CD4-positive, alpha-beta T cell treated with Interleukin-21 for 1 hour (primary cell): ENCODE measurements around the gene S1PR3.

ENCODE experiments used
- DNase-seq: peaks from one replicate; pipeline ENCODE4 v3.0.0-alpha.2; 2020

Gene S1PR3

DNA sequence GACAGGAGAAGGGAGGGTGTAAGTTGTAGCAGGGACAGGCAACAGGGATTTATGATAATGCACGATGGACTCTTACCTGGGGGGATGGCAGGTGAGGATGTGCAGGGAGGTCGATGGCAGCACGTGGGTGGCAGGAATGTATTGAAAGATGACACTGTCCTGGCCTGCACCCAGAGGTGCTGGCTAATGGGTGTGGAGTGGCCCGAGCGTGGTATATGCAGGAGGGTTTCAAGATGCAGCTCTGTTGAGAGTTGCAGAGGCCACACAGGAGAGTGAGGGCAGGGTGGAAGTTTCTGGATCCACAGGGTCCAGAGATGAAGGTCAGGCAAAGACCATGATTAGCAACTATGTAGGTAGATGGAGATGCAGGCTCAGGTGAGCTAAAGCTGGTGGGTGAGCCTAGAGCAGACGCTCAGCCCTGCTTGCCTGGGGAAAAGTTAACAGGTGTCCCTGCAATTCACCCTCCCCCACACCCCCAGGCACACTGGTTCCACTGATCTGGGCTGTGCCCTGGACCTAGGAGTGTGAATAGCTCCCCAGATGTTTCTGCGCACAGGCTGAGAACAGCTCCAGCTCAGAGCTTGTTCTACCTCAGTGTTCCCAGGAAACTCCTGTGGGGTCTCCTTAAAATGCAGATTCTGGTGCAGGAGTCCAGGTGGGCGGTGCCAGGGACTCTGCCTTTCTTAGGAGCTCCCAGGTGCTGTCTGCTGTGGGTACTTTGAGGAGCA is 21.5 kb upstream of the S1PR3 start:
- DNase-seq = no peak

DNA sequence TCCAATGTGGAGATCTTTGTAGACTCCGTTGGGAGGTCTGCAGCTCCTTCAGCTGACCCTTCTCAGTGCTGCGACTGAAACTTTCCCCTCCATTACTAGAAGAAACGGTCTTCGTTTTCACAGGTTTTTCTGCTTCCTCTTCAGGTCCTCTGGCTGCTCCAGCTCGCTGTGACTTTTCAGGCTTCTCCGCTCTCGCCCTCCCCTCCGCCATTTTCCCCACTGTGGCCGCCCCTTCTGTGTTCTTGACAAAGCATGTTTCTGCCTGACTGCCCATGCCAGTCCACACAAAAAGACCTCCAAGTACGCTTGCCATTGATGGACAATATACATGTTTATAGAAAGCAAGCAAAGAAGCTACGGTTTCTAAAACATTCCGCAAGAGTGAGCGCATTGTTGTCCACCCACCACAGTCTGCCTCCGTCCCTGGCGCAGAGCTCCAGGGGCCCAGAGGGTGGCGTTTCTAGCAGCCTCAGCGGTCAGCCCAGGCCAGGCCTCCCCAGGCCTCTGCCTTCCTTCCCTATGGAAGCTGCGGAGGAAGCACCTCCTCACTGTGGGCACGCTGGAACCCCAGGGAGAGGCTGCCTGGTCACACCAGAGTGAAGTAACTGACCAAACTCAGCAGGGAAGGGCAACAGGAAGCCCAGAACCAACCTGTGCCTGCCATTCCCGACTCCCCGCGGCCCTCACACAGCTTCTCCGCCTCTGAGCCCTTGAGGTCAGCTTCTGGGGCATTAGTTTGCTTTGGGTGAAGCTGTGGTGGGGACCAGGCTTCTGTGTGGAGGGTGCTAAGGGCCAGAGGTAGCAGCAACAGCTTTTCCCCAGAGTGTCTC is 19.9 kb upstream of the S1PR3 start:
- no peak for DNase-seq

- DNase-seq = no peak
Measured at GRCh38 chr9:88972401-88972800, 18.9 kb upstream of the S1PR3 start.

DNA sequence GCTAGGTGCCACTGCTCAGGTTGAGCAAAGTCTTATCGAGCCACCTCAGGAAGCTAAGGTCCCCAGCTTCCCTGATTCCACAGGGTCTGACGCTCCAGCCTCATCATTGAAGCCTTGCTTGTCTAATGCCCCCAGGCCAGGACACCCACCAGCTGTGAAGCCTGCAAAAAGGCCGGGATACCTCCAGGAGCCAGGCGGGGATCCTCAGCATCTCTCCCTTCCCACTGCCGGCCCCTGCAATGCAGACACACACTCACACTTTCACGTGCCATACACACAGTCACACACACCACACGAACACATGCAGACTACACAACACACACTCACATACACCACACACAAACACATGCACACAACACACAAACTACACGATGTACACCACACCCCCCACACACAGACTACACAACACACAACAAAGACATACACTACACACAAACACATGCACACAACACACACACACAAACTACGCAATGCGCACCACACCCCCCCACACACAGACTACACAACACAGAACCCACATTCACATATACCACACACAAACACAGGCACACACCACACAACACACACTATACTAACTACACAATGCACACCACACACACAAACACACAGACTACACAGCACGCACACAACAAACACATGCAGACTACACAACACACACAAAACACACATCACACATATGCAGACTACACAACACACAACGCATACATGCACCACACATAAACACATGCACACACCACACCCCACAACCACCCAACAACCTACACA is 17.8 kb upstream of the S1PR3 start:
- no peak for DNase-seq

- no peak for DNase-seq
Measured at GRCh38 chr9:88974641-88975040, 16.6 kb upstream of the S1PR3 start.

DNA sequence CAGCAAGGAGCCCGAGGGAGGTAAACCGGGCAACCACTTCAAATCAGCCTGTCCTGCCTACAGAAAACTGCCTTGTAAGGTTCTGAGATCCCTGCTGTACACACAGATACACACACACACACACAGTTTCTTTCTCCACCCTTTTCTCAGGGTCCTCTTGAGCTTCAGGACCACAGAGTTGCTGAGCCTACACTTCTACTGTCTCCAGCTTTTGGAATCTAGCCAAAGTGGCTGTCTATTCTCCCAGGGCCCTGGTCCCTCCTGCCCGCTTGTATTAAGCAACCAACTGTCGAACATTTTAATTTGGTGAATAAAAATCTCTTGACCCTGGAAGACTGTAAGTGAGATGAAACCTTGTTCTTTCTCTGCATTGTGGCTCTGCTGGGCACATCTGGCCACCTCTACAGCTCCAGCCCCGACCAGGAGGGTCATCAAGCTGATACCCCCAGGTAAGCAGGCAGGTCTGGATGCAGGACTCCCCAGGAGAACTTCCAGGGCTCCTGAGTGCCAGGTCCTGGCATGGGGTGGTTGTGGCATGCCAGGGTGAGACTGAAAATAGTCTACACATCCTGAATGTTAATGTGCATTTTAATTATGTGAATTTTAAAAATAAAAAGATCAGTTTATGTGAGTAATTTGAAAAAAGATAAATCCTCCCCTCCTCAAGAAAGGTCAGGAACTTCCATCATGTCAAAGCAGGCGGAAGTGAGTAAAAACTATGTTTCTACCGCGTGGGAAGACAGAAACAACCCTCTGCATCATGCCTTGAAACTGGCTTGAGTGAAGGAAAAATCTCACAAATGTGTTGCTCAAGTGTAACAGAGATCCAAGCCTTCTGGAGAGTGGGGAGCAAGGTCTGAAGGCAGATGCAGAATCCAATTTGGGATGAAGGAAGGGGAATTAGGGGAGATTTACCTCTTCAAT is 15.0 kb upstream of the S1PR3 start:
- no peak for DNase-seq

GRCh38 chr9:88976890-88977257 is 14.4 kb upstream of the S1PR3 start:
- DNase-seq = no peak

DNA sequence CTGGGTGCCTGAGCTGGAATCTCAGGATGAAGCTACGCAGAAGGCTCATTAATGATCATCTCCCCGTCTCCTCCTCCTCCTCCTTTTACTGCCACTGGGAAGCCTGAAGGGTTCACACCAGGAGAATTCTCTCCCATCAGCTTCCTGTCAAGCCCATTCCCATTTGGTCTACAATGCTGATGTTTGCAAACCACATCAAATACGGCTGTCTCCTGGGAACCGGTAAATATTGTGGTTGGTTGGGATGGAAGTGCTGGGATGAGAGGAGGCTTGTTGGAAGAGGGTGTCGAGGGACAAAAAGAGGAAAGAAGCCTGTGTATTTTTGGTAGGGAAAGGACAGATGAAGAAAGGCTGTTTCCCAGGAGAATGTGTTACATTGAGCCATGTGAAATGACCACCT is 13.2 kb upstream of the S1PR3 start:
- DNase-seq = no peak

- DNase-seq = no peak
Measured at GRCh38 chr9:88979021-88979420, 12.2 kb upstream of the S1PR3 start.

DNA sequence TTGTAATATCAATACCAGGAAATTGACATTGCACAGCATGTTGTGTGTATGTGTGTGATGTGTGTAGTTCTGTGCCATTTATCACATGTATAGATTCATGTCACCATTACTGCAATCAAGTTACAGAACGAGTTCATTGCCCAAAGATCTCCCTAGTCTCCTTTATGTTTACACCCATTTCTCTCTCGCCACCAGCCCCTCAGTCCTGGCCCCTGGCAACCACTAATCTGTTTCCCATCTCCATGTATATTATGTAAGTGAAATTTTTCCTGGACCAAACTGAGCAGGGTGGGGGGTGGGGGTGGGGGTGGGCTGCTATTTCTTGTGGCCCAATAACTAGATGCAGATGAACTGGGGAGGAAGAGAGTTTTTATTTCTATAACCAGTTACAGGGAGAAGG is 11.5 kb upstream of the S1PR3 start:
- DNase-seq = no peak

DNA sequence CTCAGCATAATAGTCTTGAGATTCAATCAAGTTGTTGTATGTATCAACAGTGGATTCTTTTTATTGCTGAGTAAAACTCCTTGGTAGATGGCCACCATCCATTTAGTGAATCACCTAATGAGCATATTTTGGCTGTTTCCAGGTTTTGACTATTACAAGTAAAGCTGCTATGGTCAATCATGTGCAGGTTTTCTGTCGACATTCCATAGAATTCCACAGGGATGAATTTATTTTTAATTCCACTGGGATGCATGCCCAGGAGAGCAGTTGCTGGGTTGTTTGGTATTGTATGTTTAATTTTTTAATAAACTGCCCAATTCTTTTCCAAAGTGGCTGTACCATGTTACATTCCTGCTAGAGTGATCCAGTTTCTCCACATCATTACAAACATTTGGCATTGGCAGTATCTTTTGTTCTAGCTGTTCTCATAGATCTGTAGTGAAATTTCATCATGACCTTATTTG is 10.5 kb upstream of the S1PR3 start:
- no peak for DNase-seq

GRCh38 chr9:88983865-88984542 is 7.3 kb upstream of the S1PR3 start:
- DNase-seq = no peak

DNA sequence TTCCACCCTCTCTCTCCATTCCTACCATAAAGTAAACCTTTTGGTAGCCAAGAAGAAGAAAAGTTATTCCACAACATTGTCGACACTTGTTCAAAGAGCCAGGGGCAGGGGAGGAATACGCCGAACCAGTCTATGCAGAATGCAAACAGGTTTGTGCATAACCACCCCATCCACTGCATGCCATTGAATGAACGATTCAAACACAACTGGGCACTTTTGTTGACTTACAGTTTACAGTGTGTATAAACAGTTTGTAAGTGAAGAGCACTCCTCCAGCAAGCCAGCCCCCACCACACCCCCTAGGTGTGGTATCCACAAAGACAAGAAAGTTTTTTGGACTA is 6.8 kb upstream of the S1PR3 start:
- DNase-seq = no peak

DNA sequence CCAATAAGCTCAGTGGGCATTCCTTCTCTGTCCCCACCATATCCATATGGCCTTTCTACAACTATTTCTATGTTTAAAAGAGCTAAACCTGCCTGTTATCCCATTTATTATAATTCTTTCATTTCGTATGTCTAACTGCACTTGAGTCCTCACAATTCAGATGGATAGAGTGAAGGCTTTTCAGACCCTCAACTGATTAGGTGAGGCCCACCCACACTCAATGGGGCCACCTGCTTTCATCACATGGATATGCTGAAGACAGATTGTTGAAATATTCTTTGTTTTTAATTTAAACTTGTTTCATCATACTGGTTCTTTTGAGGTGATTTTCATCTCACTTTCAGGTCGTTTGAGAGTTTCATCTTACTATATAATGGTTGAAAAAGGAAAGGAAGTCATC is 5.7 kb upstream of the S1PR3 start:
- DNase-seq = no peak

- no peak for DNase-seq
Measured at GRCh38 chr9:88986776-88987175, 4.5 kb upstream of the S1PR3 start.

DNA sequence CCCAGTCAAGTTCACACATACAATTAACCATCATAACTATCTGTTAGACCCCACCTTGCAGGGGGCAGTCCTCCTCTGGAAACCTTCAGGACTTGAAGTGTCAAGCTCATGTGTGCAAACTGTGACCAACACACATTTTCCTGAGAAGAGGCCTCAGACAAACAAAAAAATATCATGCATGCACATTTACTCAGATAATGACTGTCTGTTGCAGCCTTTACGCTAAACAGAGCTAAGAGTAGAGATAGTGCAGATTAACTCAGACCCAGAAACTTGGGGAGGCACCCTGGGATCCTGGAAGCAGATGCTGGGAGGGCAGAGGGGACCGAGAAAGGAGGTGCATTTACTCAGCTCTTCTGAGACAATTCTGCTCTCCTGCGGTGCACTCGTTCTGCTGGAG is 3.6 kb upstream of the S1PR3 start:
- DNase-seq = no peak

DNA sequence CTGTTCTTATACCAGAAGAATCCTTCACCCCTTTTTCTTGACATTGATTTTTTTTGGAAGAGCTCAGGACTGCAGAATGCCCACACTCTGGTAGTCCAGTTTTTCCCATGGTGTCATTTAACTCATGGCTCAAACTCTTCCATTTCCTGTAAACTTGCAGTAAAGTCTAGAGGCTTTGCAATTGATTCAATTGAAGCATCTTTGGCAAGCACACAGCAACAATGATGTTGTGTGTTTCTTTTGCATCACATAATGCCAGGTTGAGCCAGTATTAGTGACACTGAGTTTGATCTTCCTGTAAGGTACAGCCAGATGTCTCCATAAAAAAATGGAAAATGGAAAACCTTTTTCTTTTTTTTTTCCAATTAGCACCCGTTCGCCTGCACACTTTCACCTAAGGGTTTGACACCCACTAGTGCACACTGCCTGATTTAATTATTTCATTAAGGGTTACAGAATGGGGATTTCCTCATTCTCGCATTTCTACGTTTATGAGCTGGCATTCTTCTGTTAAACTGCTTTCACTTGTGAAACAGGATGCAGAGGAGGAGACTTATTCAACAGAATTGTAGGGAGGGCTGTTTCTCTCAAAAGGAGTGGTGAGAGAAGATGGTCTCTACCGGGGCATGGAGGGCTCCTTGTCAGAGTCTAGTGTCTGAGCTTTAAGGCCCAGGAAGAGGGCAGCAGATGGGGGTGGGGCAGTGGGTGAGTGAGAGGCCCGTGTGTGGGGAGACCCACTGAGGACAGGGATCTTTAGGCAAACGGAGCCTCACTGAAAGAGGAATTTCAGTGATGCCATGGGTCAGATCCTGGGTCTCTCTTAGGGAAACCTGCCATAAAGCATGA is 2.2 kb upstream of the S1PR3 start:
- DNase-seq = peak; percentile 14

DNA sequence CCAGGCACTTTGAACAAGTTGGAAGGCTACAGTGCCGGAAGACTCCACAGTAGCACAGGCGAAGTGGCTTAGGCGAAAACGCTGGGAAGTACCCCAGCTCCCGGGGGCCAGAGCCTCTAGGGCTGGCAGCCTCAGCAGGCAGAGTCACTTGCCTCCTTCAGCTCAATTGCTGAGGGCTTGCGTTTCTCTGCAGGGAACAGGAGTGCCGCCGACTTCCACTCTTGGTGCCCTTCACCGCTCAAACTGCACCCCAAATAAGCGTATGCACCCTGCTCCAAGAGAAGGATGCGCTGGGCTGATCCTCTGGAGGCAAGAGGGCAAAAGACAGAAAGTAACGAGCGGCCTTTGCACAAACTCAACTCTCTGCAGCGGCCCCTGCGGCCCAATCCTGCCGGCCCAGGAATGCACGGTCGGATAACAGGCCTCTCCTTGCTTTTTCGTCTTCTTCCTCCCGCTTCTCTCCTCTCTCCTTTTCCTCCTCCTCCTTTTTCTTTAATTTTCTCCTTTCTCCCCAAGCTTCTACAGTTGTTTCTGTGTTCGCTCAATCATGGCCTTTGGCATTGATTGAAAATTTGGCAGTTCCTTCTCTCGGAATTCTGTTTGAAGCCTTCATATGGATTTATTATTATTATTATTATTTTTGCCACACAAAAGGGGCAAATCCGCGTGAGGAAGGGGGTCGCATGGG is 1.1 kb upstream of the S1PR3 start:
- no peak for DNase-seq

GRCh38 chr9:88990729-88991065 is 571 bp upstream of the S1PR3 start:
- DNase-seq = no peak

DNA sequence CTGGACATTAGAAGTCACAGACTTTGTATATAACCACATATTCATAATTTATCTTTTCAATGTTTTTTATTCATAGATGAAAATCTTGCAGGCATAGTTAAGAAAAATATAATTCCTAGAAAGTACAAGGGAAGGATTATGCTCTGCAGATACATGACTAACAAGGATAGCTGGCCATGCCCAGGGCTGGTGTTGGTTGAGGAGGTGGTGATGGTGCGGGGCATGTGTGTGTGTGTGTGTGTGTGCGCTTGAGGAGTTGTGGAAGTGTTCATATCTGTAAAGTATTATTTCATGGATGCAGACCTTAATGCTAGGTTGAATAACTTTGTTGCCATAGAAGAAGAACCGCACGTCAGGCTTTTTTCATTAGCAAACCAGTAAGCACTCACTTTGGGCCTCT is 1.3 kb downstream of the S1PR3 start:
- no peak for DNase-seq

GRCh38 chr9:88993327-88993726 is 2.1 kb downstream of the S1PR3 start:
- no peak for DNase-seq
